Fibroblast of skin of back (primary cell): ENCODE data around the gene ANKS3. TPM values are rescaled to one million over a fixed set of nuclear protein-coding genes. Genes with fewer than 3 reads are reported as not detected.

Source experiments
- DNase-seq: peaks from one replicate; pipeline ENCODE4 v3.0.0-alpha.2; 2013
- polyA plus RNA-seq, 2 experiments: library from polyadenylated mRNA; unstranded; fragments of 120-200 nt; gene quantifications; one replicate each; pipeline ENCODE4 v1.2.1, GENCODE V29; 2013; ENCODE audit not compliant: insufficient read length in 2 of 2

The ANKS3 gene, protein sequence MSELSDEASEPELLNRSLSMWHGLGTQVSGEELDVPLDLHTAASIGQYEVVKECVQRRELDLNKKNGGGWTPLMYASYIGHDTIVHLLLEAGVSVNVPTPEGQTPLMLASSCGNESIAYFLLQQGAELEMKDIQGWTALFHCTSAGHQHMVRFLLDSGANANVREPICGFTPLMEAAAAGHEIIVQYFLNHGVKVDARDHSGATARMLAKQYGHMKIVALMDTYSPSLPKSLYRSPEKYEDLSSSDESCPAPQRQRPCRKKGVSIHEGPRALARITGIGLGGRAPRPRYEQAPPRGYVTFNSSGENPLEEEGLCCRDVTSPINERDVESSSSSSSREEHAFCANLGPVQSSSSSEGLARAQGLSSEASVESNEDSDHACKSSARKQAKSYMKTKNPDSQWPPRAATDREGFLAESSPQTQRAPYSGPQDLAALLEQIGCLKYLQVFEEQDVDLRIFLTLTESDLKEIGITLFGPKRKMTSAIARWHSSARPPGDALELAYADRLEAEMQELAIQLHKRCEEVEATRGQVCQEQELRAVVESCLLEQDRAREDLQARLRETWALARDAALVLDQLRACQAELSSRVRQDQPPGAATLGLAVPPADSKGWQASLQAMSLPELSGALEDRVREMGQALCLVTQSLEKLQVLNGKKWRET
- 12.7 TPM for polyA plus RNA-seq (2013, experiment 1 of 2; ENCODE audit: insufficient read length)
- polyA plus RNA-seq (2013, experiment 2 of 2; ENCODE audit: insufficient read length): 11.6 TPM

DNA sequence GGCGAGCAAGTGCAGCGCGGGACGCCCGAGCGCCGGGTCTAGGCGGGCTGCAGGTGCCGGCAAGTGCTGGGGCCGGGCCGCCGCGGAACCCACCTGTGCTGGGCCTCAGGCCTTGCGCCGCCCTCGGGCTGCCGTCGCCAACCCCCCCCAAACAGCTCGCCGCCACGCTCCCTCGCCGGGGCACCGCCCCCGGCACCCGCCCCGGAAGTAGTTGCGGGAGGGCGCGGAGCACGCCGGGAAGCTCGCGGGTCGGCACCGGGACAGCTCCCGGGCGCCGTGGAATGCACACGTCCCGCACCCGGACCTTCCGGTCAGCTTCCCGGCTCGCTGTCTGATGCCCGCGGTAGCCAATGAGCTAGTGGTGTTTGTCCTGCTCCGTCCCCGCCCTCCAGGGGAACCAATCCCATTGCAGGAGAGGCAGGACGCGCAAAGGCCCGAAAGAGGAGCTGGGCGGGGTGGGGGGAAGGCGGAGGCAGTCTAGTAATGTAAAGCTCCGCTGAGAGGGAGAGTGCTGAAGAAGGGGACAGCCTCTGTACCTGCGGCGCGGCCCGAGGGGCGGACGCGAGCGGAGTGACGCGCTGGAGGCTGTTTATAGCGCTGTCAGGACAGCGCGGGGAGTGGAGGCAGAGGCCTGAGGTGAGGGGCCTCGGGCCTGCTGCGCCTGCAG, at the start of gene ANKS3, which contains the start of gene DNAAF8:
ANKS3 (minus strand) TSS at position 209 of the 667 bp plus-strand sequence. CDS start 4,122 bp downstream, outside the sequence.
DNAAF8 (plus strand) TSS at position 475 of the 667 bp plus-strand sequence. CDS start 1,978 bp downstream, outside the sequence.
- DNase-seq: peak; percentile 99

DNA sequence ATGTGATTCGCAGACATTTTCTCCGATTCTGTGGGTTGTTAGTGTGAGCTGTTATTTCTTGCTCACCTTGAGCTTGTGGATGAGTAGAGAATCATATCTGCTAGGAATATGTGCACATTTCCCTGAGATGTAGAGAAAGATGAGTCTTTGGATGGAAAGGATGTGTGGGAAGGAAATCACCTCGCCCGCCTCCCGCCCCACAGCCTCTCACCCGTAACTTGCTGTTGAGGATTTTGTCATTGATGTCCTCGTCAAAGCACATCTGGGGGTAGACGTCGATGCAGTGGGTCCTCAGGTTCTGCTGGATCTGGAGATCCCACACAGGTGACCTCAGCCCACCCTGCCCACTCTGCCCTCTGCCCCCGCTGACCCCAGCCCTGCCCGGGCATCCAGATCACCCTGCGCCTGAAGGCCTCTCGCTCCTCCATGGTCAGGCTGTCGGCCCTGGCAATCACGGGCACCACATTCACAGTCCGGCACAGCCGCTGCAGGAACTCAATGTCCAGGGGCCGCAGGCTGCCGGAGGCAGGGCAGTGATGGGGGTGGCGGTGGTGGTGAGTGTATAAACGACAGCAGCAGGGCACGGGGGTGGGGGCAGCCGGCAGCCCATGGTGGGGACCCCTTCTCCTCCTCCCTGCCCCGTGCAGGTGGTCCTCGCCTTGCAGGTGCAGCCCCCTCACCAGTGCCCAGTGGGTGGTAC, 49.3 kb upstream of the ANKS3 start:
- no peak for DNase-seq

DNA sequence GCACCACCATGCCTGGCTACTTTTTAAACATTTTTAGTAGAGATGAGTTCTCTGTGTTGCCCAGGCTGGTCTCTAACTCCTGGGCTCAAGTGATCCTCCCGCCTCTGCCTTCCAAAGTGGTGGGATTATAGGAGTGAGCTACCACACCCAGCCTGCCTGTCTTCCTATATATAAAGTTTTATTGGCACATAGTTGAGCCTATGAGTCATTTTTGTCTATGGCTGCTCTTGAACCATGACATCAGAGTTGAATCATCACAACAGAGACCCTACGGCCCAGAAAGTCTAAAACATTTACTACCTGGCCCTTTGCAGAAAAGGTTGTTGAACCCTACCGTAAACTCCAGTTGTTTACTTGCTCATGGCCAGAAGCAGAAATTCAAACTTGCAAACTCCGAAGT, 46.2 kb upstream of the ANKS3 start:
- DNase-seq: peak; percentile 13

DNA sequence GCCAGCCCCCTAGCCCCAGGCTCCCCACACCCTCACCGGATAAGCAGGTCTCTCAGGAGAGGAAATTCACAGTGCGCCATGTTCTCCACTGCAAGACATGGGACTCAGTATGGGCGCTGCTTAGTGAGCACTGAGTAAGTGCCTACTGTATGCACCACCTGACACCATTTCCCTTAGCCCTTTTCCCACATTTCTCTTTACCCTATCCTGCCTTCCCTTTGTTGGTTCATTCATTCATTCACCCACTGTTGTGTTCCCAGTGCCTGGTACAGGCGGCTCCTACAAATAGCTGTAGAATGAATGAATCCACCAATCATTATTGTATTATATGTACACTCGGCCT, 44.0 kb upstream of the ANKS3 start:
- DNase-seq: no peak

DNA sequence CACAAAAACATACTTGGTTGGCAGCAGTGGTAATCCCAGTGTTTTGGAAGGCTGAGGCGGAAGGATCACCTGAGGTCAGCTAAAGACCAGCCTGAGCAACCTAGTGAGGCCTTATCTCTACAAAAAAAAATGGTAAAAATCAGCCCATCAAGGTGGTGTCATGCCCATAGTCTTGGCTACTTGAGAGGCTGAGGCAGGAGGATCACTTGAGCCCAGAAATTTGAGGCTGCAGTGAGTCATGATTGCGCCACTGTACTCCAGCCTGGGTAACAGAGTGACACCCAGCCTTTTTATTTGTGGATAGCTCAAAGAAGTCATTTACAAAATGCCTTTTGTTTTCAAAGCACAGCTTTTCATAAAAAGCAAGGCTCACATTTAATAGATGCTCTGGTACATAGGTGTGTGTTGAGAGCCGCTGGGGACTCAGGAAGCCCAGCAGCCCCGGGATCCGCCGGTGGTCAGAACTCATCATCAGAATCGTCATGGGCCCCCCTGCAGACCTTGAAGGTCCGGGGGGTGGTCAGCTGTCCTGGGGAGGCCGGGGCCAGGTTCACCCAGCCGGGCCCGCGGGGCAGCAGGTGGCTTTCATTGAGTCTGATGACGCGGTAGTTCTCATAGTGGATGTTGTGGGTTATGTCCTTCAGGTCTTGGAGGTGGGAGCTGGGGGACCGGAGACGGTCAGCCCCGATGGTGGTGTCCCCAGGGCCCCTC, 43.4 kb upstream of the ANKS3 start:
- no peak for DNase-seq

DNA sequence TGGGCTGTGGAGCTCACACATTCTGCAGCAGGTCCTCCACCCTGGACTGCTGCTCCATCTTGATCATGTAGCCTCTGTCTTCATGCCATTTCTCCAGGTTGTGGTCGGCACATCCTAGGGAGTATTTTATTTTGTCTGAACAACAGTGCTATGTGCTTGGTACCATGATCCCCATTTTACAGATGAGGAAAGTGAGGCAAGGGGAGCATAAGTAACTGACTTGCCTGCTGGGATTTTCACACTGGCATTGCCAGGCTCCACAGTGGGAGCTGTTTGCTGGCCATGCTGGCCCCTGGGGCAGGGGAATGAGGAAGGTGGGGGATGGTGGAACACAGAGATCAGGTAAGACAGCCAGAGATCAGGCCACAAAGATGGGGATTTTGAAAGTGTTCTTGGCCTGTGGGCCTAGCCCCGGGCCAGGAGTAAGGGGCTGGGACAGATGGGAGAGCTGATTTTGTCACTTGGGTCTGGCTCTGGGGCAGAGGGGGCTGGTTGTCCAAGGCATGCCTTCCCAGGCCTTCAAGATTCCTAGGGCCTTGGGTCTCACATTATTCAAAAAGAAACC, 42.2 kb upstream of the ANKS3 start:
- DNase-seq: no peak

DNA sequence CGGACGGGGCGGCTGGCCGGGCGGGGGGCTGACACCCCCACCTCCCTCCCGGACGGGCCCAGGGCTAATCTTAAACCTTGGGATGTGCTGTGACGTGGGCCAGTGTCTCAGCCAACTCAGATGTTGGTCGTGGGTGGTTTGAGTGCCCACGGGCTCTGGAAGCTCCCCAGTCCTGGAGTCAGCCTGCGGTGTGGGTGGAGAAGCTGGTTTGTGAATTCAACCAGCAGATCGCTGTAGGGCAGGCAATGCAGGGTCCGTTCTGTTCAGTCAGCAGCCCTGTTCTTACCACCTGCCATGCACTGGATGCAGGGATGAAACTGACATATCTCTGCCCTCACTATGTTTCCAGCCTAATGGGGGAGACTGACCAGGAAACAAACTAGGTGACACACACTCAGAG, 40.9 kb upstream of the ANKS3 start:
- no peak for DNase-seq

DNA sequence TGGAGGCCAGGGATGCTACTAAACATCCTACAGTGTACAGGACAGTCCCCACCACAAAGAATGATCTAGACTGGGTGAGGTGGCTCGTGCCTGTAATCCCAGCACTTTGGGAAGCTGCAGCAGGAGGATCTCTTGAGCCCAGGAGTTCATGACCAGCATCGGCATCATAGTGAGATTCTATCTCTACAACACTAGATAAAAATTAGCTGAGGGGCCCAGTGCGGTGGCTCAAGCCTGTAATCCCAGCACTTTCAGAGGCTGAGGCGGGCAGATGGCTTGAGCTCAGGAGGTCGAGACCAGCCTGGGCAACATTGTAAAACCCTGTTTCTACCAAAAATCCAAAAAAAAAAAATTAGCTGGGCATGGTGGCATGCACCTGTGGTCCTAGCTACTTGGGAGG, 38.3 kb upstream of the ANKS3 start:
- no peak for DNase-seq

DNA sequence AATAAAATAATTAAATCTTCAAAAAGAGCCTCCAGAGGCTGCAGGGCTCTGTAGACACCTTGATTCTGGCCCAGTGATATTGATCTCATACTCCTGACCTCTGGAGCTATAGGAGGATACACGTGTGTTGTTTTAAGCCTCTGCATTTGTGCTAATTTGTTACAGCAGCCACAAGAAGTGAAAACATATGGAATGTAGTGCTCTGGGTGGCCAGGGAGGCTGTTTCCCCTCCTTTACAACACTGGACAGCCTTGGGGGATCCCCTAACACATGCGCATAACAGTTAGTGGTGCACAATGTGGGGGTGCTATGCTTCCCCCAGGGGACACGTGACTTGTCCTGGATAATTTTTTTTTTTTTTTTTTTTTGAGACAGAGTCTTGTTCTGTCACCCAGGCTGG, 37.6 kb upstream of the ANKS3 start:
- no peak for DNase-seq

DNA sequence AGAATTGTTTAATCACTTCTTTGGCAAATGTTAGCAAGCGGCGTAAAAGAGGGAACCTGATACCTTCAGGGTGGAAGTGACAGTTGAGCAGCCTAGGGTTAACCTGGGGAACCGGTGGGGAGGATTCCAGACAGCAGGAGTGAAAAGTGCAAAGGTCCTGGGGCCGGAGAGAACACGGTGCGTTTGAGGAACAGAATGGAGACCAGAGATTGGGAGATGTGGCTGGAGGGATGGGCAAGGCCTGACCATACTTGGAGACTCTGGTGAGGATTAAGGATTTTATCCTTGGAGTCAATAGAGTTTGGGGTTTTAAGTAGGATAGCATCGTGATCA, 35.2 kb upstream of the ANKS3 start:
- DNase-seq: no peak

DNA sequence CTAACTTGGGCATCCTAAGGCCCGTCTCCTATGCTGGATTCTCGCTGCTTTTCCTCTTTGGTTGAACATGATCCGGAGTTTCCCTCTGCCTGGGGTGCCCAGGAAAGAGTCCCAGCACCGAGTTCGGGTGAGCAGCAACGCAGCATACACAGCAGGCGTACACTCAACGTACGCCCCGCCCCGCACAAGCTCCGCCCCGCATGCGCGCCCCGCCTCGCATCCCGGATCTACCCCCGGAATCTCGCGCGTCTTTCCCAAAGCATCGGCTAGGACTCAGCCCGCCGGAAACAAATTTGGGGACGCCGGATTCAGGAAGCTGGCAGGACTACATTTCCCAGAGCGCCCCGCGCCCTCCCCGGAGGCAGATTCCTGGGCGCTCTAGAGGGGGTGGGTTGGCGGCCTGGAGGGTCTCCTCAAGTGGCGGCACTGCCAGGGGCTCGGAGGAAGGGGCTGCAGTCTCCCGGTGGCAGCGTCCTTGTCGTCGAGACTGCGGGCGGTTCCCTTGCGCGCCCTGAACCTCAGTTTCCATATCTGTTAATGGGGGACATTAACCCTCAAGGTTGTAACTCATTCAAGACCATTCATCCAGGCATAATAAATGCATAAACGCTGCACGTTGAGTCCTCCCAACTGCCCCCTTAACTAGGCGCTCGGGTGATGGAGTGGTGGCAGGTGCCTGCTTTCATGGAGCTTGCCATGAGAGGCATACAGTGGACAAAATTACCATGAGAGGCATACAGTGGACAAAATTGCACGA, 34.7 kb upstream of the ANKS3 start:
- peak; percentile 96 for DNase-seq

DNA sequence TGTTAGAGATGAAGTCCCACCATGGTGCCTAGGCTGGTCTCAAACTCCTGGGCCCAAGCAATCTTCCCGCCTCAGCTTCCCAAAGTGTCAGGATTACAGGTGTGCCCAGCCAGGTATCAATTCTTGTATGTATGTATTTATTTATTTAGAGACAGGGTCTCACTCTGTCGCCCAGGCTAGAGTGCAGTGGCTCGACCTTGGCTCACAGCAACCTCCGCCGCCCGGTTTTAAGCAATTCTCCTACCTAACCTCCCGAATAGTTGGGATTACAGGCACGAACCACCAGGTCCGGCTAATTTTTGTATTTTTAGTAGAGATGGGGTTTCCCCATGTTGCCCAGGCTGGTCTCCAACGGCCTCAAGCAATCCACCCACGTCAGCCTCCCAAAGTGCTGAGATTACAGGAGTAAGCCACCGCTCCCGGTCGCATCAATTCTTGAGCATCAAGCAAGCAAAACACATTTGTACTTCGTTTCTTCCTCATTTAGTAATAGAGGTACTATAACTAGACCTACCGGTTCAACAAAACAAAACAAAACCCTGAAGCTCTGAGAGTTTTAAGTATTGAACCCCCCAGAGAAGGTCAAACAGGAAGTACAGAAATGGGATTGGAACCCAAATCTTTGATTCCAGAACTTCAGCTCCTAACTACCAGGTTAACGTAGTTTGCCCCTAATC, 33.9 kb upstream of the ANKS3 start:
- DNase-seq: no peak

DNA sequence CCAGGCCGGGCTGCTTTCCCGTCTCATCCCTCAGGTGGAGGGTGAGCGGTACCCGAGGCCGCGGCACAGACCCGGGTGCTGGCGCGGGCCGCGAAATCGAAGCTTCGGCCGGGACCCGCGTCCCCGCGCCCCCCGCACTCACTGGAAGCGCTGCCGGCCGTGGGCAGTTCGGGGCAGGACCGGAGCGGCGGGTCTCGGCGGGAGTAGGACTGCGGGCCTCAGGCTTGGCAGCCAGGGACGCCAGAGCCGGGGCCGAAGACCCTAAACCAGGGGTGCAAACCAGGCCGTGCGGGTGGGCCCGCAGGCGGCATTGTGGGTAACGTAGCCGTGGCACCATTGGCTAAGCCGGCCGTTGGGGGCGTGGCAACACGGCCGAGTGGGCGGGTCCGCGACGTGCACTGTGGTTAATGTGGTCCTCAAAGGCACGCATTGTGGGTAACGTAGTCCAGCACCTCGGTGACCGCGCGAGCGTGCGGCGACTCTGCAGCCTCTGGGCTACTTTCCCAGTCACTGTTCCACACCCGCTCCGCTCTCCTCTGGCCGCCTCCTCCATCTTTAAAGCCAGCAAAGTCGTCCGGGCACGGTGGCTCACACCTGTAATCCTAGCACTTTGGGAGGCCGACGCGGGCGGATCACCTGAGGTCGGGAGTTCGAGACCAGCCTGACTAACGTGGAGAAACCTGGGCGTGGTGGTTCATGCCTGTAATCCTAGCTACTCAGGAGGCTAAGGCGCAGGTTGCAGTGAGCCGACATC, 33.0 kb upstream of the ANKS3 start, which contains the start of gene ZNF500:
ZNF500 (minus strand) TSS at position 288 of the 754 bp plus-strand sequence. CDS start 1,184 bp downstream, outside the sequence.
- peak; percentile 95 for DNase-seq

DNA sequence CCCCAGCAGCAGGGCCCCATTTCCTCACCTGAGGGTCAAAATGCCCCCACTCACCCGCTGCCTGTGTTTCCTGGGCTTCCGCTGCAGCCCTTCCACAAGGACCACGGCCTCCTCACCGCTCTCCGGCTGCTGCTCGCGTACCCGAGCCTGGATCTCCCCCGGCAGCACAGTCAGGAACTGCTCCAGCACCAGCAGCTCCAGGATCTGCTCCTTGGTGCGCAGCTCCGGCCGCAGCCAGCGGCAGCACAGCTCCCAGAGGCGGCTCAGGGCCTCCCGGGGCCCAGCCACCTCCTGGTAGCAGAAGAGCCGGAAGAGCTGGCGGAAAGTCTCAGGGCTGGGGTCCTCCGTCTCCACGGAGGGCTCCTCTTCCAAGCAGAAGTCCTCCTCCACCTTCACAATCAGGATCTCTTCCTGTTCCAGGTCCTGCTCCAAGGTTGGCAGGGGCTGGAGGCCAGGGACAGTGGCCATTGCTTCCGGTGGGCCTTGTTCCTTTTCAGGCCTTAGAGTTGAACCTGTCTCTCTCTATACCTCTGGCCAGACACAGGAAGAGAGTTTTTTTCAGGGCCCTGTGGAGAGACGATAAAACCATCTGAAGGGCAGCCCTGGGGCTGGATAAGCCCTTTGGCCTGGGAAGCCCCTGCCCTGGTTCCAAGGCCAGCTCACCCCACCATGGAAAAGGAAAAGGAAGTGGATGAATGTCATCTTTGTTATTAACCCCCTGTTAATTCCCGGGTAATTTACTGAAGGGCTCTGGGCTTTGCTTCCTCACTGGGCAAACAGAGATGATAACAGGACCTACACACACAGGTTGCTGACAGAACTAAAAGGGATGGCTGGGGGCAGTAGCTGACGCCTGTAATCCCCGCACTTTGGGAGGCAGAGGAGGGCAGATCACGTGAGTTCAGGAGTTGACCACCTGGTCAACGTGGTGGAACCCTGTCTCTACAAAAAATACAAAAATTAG, 31.7 kb upstream of the ANKS3 start:
- DNase-seq: no peak

DNA sequence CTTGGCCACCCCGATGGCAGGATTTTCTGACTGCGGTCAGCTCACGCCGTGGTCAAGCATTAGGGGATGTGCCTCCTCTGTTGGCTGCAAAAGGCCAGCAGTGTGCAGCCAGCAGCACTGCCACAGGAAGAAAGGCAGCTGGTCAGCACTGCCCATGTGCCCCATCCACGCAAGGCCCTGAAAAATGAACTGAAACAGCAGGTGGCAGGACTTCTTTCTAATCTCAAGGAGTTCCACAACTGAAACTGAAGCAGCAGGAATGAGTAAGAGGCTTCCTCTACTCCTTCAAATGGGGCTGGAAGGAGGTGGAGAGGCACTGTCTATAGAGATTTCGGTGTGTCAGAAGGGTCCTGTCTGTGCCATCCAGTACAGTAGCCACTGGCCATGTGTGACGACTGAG, 29.7 kb upstream of the ANKS3 start:
- no peak for DNase-seq

DNA sequence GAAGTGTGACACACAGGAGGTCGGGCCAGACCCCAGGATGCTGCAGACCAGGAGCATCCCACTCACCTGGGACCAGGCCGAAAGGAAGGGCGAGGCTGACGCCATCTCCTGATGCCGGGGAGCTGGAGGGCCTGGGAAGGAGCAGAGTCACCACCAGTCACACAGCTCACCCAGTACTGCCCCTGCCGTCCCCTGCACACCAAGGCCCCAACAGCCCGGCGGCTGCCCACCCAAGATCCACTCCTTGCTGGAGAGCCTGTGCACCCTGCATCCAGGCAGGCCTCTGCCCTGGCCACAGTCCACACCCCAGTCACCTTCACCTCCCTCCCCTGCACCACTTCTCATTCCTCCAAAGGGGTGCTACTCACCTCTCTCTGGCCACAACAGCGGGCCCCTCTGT, 28.1 kb upstream of the ANKS3 start:
- no peak for DNase-seq

DNA sequence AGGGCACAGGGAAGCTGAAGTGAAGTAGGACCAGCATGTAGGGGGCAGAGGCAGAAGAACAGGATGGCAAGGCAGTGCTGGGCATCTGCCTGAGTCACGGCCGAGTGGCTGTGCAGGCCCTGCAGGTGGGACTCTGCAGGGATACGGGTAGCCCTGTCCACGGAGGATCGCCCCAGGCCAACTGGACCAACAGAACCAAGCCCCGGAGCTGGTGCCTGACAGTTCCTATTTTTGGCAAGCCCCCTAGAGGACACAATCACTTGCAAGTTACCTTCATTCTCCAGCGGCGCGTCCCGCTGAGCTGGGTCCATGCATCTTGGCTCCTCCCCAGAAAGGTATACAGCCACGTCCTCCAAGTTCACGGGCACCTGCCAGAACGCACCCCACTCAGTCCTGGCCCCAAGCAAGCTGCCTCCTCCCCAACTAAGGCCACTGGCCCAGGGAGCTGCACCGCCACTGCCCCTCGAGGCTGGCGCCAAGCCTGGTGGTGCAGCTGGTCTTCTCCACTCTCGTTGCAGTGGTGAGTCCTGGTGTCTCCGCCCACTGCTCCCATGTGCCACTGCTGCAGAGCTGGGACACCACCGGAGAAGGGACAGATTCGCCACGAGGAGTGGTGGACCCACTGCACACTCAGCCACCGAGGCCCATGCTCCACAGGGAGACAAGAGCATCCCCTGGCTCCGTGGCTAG, 26.3 kb upstream of the ANKS3 start:
- no peak for DNase-seq

DNA sequence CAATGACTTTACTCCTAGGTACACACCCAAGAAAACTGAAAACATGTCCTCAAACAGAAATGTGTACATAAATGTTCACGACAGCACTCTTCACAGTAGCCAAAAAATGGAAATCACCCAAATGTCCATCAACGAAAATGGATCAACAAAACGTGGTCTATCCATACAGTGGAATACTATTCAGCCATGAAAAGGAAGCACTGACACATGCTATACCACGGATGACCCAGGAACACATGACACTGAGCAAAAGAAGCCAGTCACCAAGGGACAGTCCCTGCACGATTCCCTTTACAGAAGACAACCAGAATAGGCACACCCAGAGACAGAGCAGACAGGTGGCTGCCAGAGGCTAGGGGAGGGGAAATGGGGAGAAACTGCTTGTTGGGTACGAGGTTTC, 21.6 kb upstream of the ANKS3 start:
- DNase-seq: no peak
